ENCODE results near the gene PHACTR1.

DNA sequence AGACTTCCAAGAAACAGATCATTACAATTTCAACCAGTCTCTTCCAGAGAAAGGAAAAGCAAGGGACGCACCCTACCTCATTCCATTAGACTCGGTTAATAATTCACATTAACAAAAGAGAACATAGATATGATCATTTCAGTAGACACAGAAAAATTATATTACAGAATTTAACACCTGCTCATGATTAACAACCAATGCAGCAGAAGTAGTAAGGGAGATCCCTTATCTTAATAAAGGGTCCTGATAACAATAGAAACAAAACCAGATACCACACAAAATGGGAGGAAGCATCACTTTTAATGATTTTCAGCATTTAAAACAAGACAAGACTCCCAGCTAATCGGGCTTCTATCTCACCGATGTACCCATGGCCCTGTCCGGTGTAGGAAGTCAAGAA lies 396.8 kb downstream of the PHACTR1 start:
- TF ChIP-seq ZFP30 (CRISPR knock-in tag; IDR thresholded peaks at IDR 0.05): no peak
- no peak for TF ChIP-seq CSDC2 (CRISPR knock-in tag; IDR thresholded peaks at IDR 0.05)
- TF ChIP-seq, protein P1, sequence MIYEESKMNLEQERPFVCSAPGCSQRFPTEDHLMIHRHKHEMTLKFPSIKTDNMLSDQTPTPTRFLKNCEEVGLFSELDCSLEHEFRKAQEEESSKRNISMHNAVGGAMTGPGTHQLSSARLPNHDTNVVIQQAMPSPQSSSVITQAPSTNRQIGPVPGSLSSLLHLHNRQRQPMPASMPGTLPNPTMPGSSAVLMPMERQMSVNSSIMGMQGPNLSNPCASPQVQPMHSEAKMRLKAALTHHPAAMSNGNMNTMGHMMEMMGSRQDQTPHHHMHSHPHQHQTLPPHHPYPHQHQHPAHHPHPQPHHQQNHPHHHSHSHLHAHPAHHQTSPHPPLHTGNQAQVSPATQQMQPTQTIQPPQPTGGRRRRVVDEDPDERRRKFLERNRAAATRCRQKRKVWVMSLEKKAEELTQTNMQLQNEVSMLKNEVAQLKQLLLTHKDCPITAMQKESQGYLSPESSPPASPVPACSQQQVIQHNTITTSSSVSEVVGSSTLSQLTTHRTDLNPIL (CRISPR knock-in tag; IDR thresholded peaks at IDR 0.05; ENCODE audit: low read depth): no peak
- no peak for TF ChIP-seq ISL1 (CRISPR knock-in tag; IDR thresholded peaks at IDR 0.05)
- no peak for TF ChIP-seq ZNF8 (CRISPR knock-in tag; IDR thresholded peaks at IDR 0.05)
- no peak for TF ChIP-seq ZFP3 (CRISPR knock-in tag; IDR thresholded peaks at IDR 0.05)
- TF ChIP-seq PPARA (CRISPR knock-in tag; IDR thresholded peaks at IDR 0.05; ENCODE audit: borderline replicate concordance): no peak
- TF ChIP-seq BACH2 (CRISPR knock-in tag; IDR thresholded peaks at IDR 0.05; ENCODE audit: borderline replicate concordance): no peak
- TF ChIP-seq, protein P2, sequence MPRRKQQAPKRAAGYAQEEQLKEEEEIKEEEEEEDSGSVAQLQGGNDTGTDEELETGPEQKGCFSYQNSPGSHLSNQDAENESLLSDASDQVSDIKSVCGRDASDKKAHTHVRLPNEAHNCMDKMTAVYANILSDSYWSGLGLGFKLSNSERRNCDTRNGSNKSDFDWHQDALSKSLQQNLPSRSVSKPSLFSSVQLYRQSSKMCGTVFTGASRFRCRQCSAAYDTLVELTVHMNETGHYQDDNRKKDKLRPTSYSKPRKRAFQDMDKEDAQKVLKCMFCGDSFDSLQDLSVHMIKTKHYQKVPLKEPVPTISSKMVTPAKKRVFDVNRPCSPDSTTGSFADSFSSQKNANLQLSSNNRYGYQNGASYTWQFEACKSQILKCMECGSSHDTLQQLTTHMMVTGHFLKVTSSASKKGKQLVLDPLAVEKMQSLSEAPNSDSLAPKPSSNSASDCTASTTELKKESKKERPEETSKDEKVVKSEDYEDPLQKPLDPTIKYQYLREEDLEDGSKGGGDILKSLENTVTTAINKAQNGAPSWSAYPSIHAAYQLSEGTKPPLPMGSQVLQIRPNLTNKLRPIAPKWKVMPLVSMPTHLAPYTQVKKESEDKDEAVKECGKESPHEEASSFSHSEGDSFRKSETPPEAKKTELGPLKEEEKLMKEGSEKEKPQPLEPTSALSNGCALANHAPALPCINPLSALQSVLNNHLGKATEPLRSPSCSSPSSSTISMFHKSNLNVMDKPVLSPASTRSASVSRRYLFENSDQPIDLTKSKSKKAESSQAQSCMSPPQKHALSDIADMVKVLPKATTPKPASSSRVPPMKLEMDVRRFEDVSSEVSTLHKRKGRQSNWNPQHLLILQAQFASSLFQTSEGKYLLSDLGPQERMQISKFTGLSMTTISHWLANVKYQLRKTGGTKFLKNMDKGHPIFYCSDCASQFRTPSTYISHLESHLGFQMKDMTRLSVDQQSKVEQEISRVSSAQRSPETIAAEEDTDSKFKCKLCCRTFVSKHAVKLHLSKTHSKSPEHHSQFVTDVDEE (CRISPR knock-in tag; IDR thresholded peaks at IDR 0.05): peak; percentile 70; the same call in 1 of the 2 replicates
- no peak for TF ChIP-seq ARNTL (CRISPR knock-in tag; IDR thresholded peaks at IDR 0.05; ENCODE audit: borderline replicate concordance, low read depth)

Data from SK-N-SH treated with all-trans-retinoic acid at 6 μM for 48 hours (cell line).